Colon (tissue), 2 donors: ENCODE measurements around the gene TRIM69.
"Not testable (repeated sequence)": the region's sequence is repeated elsewhere in the genome, so short reads cannot be mapped to it uniquely, and the experiment has no call there.

Experiments used
- FAIRE-seq: peaks from 2 replicates; lab custom pipeline; 2012; peaks lifted over from hg19 to GRCh38; lab: Jason Lieb, UNC
- donor health status: control.
- donor health status: control.

Gene TRIM69

GRCh38 chr15:44736181-44736765 is at the start of gene TRIM69:
TRIM69 (plus strand) TSS chr15:44736528; CDS start chr15:44736705, 177 bp downstream.
- FAIRE-seq = no peak

- FAIRE-seq = not testable (repeated sequence)
Observed at GRCh38 chr15:44689318-44689717, 47.0 kb upstream of the TRIM69 start.

GRCh38 chr15:44690245-44690644 is 46.1 kb upstream of the TRIM69 start:
- not testable (repeated sequence) for FAIRE-seq

- no peak for FAIRE-seq
Observed at GRCh38 chr15:44692659-44693058, 43.7 kb upstream of the TRIM69 start.

GRCh38 chr15:44694416-44694815 is 41.9 kb upstream of the TRIM69 start:
- FAIRE-seq = no peak

GRCh38 chr15:44695294-44695693 is 41.0 kb upstream of the TRIM69 start:
- FAIRE-seq = no peak

GRCh38 chr15:44697014-44697413 is 39.3 kb upstream of the TRIM69 start:
- FAIRE-seq = no peak

GRCh38 chr15:44698641-44699040 is 37.7 kb upstream of the TRIM69 start:
- no peak for FAIRE-seq

- not testable (repeated sequence) for FAIRE-seq
Observed at GRCh38 chr15:44700676-44701075, 35.7 kb upstream of the TRIM69 start.

GRCh38 chr15:44705986-44706385 is 30.3 kb upstream of the TRIM69 start:
- FAIRE-seq = no peak

GRCh38 chr15:44706401-44706800 is 29.9 kb upstream of the TRIM69 start:
- FAIRE-seq = no peak

GRCh38 chr15:44706946-44707636 is 29.2 kb upstream of the TRIM69 start:
- FAIRE-seq = no peak

- no peak for FAIRE-seq
Observed at GRCh38 chr15:44710236-44711095, 25.9 kb upstream of the TRIM69 start.

GRCh38 chr15:44711096-44711742 is 25.1 kb upstream of the TRIM69 start, which contains the start of the genes B2M and PATL2:
B2M (plus strand) TSS chr15:44711517; CDS start chr15:44711547, 30 bp downstream.
PATL2 (minus strand) TSS chr15:44711323; CDS start chr15:44676490, 34,833 bp downstream.
- no peak for FAIRE-seq

- no peak for FAIRE-seq
Observed at GRCh38 chr15:44711743-44712345, 24.5 kb upstream of the TRIM69 start.

- FAIRE-seq = no peak
Observed at GRCh38 chr15:44712346-44713005, 23.9 kb upstream of the TRIM69 start.

GRCh38 chr15:44713006-44713966 is 23.0 kb upstream of the TRIM69 start:
- no peak for FAIRE-seq

GRCh38 chr15:44715142-44715796 is 21.1 kb upstream of the TRIM69 start:
- FAIRE-seq = no peak

GRCh38 chr15:44715797-44716334 is 20.5 kb upstream of the TRIM69 start:
- no peak for FAIRE-seq
